Mesothelial cell of epicardium (in vitro differentiated cells): Measurements from ENCODE around the gene PPP1R2. TPM values are rescaled to one million over a fixed set of nuclear protein-coding genes. Genes with fewer than 3 reads are reported as not detected.
"Not testable (repeated sequence)": the region's sequence is repeated elsewhere in the genome, so short reads cannot be mapped to it uniquely, and the experiment has no call there.

Experiments
- DNase-seq, 2 experiments: peaks; one replicate each; pipeline ENCODE4 v3.0.0; 2021; ENCODE audit warnings: low spot score in 2 of 2; ENCODE audit not compliant: unreplicated experiment in 2 of 2
- H3K27ac Mint-ChIP-seq: 2 replicates; pipeline ENCODE4 v1.8.0; 2021; ENCODE audit warnings: mixed read lengths
- H3K27me3 Mint-ChIP-seq: 2 replicates; pipeline ENCODE4 v1.8.0; 2021; ENCODE audit warnings: low read depth, mixed read lengths
- H3K36me3 Mint-ChIP-seq: 2 replicates; pipeline ENCODE4 v1.8.0; 2021; ENCODE audit warnings: mixed read lengths
- H3K4me1 Mint-ChIP-seq: 2 replicates; pipeline ENCODE4 v1.8.0; 2021; ENCODE audit warnings: mixed read lengths
- H3K4me3 Mint-ChIP-seq: 2 replicates; pipeline ENCODE4 v1.8.0; 2021; ENCODE audit warnings: mild to moderate bottlenecking, moderate library complexity, mixed read lengths
- H3K9me3 Mint-ChIP-seq: 2 replicates; pipeline ENCODE4 v1.8.0; 2021; ENCODE audit warnings: mixed read lengths
- CTCF ChIP-seq: fragments of 200-600 bp; sonication (generic); IDR thresholded peaks from one replicate; pipeline ENCODE4 v1.5.0; 2021; ENCODE audit warnings: antibody characterized with exemption; ENCODE audit not compliant: unreplicated experiment
- total RNA-seq: library from RNA; stranded (reverse); gene quantifications from 3 replicates; pipeline ENCODE4 v1.2.1, GENCODE V29; 2021

The PPP1R2 gene
- total RNA-seq, 1 donor from 2014 or later, result 27.4 TPM

GRCh38 chr3:195512798-195513345, 30.3 kb downstream of the PPP1R2 start:
- Mint-ChIP-seq H3K4me1 (peaks cover 10% of the 10 kb centered on the region), H3K27ac (no peak overlapping the region), H3K27me3 (no peaks in the 10 kb centered on the region), H3K36me3 (peaks cover 27% of the 10 kb centered on the region), H3K4me3 (no peak overlapping the region), H3K9me3 (no peaks in the 10 kb centered on the region)
- no peak for DNase-seq
- TF ChIP-seq CTCF, result no peak

GRCh38 chr3:195511136-195511535, 32.0 kb downstream of the PPP1R2 start:
- Mint-ChIP-seq H3K4me1 (peaks cover 10% of the 10 kb centered on the region), H3K27ac (no peak overlapping the region), H3K36me3 (peaks cover 24% of the 10 kb centered on the region), H3K9me3 (no peaks in the 10 kb centered on the region), H3K4me3 (no peak overlapping the region), H3K27me3 (no peaks in the 10 kb centered on the region)
- TF ChIP-seq CTCF, result no peak
- DNase-seq, result no peak

- DNase-seq, result no peak
- Mint-ChIP-seq H3K27me3 (no peaks in the 10 kb centered on the region), H3K4me1 (peaks cover 8% of the 10 kb centered on the region), H3K36me3 (peaks cover 11% of the 10 kb centered on the region), H3K27ac (no peak overlapping the region), H3K9me3 (no peaks in the 10 kb centered on the region), H3K4me3 (no peak overlapping the region)
- no peak for TF ChIP-seq CTCF
Observed at GRCh38 chr3:195508185-195508584, 34.9 kb downstream of the PPP1R2 start.

GRCh38 chr3:195475614-195476013, 67.5 kb downstream of the PPP1R2 start:
- Mint-ChIP-seq H3K27ac (no peak overlapping the region), H3K9me3 (peaks cover 10% of the 10 kb centered on the region), H3K4me1 (peaks cover 14% of the 10 kb centered on the region), H3K36me3 (no peaks in the 10 kb centered on the region), H3K27me3 (peaks cover 11% of the 10 kb centered on the region), H3K4me3 (no peak overlapping the region)
- TF ChIP-seq CTCF, result no peak
- DNase-seq, result no peak

GRCh38 chr3:195475116-195475515, 68.0 kb downstream of the PPP1R2 start:
- not testable (repeated sequence) for DNase-seq, H3K27ac Mint-ChIP-seq, H3K36me3 Mint-ChIP-seq, H3K4me3 Mint-ChIP-seq, H3K9me3 Mint-ChIP-seq
- peaks cover 11% of the 10 kb centered on the region for H3K27me3 Mint-ChIP-seq
- H3K4me1 Mint-ChIP-seq, result peaks cover 17% of the 10 kb centered on the region

GRCh38 chr3:195468841-195469240, 74.3 kb downstream of the PPP1R2 start:
- no peak for TF ChIP-seq CTCF
- Mint-ChIP-seq H3K4me3 (no peak overlapping the region), H3K4me1 (peaks cover 17% of the 10 kb centered on the region), H3K36me3 (peaks cover 2% of the 10 kb centered on the region), H3K27me3 (no peaks in the 10 kb centered on the region), H3K27ac (no peak overlapping the region), H3K9me3 (peaks cover 19% of the 10 kb centered on the region)
- no peak for DNase-seq
